PFSK-1 (cell line): ENCODE data around the gene TMOD3.

Source experiments
- FOXP2 ChIP-seq: optimal IDR thresholded peaks from 2 replicates; pipeline ENCODE3; 2011; ENCODE audit warnings: borderline replicate concordance, control low read depth, inconsistent platforms; ENCODE audit not compliant: insufficient read depth; ENCODE audit errors: extremely low read length, extremely low read depth
- POLR2AphosphoS5 ChIP-seq: IDR thresholded peaks from 2 replicates; pipeline ENCODE4 v1.6.1; 2012; ENCODE audit warnings: low read depth, mild to moderate bottlenecking, control low read depth, low read length, moderate library complexity
- SIN3A ChIP-seq: IDR thresholded peaks from 2 replicates; pipeline ENCODE4 v1.6.1; 2012; ENCODE audit warnings: mild to moderate bottlenecking, low read length, moderate library complexity, borderline replicate concordance; ENCODE audit not compliant: insufficient read depth
- TAF1 ChIP-seq: IDR thresholded peaks from 2 replicates; pipeline ENCODE4 v1.6.1; 2012; ENCODE audit warnings: low read length, control low read depth, borderline replicate concordance; ENCODE audit not compliant: insufficient read depth
- TF ChIP-seq, protein P1 (sequence below), 2 experiments: IDR thresholded peaks; 2 replicates each; pipeline versions ENCODE4 v1.6.1 to v1.8.0; 2011 to 2012; ENCODE audit warnings: low read depth in 2 of 2, low read length in 2 of 2, control low read depth in 1 of 2, inconsistent platforms in 1 of 2, mild to moderate bottlenecking in 1 of 2, moderate library complexity in 1 of 2; ENCODE audit not compliant: insufficient read depth in 1 of 2

TMOD3 gene

DNA sequence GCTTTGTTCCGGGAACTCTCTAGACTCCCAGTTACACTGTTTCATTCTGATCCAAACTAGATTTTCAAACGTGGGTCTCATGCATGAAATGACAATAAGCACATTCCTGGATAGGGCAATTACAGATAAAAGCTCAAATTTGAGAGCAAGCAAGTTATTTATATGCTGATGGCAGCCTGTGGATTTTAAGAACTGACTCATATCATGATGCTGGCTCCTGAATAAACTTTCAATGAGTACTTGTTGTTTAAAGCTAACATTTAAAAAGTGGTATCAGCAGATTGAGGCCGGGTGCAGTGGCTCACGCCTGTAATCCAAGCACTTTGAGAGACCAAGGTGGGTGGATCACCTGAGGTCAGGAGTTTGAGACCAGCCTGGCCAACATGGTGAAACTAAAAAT lies 75.5 kb downstream of the TMOD3 start:
- TF ChIP-seq FOXP2 (no peak), POLR2AphosphoS5 (no peak), TAF1 (no peak), SIN3A (no peak)

- TF ChIP-seq TAF1 (no peak), SIN3A (no peak), POLR2AphosphoS5 (no peak), FOXP2 (no peak)
- TF ChIP-seq, protein P1, sequence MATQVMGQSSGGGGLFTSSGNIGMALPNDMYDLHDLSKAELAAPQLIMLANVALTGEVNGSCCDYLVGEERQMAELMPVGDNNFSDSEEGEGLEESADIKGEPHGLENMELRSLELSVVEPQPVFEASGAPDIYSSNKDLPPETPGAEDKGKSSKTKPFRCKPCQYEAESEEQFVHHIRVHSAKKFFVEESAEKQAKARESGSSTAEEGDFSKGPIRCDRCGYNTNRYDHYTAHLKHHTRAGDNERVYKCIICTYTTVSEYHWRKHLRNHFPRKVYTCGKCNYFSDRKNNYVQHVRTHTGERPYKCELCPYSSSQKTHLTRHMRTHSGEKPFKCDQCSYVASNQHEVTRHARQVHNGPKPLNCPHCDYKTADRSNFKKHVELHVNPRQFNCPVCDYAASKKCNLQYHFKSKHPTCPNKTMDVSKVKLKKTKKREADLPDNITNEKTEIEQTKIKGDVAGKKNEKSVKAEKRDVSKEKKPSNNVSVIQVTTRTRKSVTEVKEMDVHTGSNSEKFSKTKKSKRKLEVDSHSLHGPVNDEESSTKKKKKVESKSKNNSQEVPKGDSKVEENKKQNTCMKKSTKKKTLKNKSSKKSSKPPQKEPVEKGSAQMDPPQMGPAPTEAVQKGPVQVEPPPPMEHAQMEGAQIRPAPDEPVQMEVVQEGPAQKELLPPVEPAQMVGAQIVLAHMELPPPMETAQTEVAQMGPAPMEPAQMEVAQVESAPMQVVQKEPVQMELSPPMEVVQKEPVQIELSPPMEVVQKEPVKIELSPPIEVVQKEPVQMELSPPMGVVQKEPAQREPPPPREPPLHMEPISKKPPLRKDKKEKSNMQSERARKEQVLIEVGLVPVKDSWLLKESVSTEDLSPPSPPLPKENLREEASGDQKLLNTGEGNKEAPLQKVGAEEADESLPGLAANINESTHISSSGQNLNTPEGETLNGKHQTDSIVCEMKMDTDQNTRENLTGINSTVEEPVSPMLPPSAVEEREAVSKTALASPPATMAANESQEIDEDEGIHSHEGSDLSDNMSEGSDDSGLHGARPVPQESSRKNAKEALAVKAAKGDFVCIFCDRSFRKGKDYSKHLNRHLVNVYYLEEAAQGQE (IDR thresholded peaks at IDR 0.05; ENCODE audit: insufficient read depth in 1 of 2, low read depth in 2 of 2, low read length in 2 of 2), result no peak
Measured at GRCh38 chr15:51907136-51907862, 77.8 kb downstream of the TMOD3 start.

DNA sequence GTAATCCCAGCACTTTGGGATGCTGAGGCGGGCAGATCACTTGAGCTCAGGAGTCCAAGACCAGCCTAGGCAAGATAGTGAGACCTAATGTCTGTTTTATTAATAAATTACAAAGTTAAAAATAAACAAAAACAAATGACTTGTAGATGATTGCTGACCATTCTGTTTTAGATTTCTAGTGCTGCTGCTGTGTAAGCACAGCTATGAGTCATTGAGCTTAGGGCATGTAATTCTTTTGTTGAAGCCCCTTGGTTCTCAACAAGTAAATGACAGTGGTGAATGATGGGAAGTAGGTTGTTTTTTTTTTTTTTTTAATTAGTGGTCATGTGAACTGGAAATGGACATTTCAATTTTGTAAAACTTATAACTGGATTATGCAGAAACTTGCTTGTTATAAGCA lies 78.9 kb downstream of the TMOD3 start:
- TF ChIP-seq FOXP2, result no peak
- no peak for TF ChIP-seq TAF1
- TF ChIP-seq, protein P1 (IDR thresholded peaks at IDR 0.05; ENCODE audit: insufficient read depth in 1 of 2, low read depth in 2 of 2, low read length in 2 of 2), result no peak
- no peak for TF ChIP-seq POLR2AphosphoS5

DNA sequence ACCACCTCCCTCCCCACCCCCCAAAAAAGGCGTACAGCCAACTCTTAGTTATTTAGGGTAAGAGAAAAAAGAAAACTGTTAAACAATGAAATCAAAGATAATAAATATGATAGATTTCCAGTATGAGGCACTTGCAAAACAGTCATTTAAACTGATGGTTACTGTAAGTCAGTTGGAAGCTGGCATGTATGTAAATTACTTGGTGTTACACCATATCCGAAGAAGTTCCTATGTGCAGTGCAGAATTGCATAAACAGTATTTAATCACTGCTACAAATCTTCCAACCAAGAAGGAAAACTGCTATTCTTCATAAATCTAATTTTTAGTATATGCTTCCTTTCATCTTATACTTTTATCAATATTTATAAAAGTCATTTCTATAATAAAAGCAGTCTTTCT lies 80.1 kb downstream of the TMOD3 start:
- TF ChIP-seq, protein P1 (IDR thresholded peaks at IDR 0.05; ENCODE audit: insufficient read depth in 1 of 2, low read depth in 2 of 2, low read length in 2 of 2), result no peak
- no peak for TF ChIP-seq POLR2AphosphoS5
- TF ChIP-seq TAF1, result no peak
- TF ChIP-seq FOXP2, result no peak
- TF ChIP-seq SIN3A, result no peak

- TF ChIP-seq POLR2AphosphoS5 (no peak), SIN3A (no peak), FOXP2 (no peak), TAF1 (no peak)
- TF ChIP-seq, protein P1 (IDR thresholded peaks at IDR 0.05; ENCODE audit: insufficient read depth in 1 of 2, low read depth in 2 of 2, low read length in 2 of 2), result no peak
Measured at GRCh38 chr15:51912528-51912927, 83.1 kb downstream of the TMOD3 start.
